GM18867 (cell line): ENCODE results near the gene LACRT.

Experiments used
- ATAC-seq: cut with Tn5 transposase; IDR thresholded peaks from one replicate; pipeline ENCODE4 v1.9.1; 2021; ENCODE audit warnings: mild to moderate bottlenecking, moderate library complexity; ENCODE audit not compliant: unreplicated experiment

Gene LACRT, protein sequence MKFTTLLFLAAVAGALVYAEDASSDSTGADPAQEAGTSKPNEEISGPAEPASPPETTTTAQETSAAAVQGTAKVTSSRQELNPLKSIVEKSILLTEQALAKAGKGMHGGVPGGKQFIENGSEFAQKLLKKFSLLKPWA

DNA sequence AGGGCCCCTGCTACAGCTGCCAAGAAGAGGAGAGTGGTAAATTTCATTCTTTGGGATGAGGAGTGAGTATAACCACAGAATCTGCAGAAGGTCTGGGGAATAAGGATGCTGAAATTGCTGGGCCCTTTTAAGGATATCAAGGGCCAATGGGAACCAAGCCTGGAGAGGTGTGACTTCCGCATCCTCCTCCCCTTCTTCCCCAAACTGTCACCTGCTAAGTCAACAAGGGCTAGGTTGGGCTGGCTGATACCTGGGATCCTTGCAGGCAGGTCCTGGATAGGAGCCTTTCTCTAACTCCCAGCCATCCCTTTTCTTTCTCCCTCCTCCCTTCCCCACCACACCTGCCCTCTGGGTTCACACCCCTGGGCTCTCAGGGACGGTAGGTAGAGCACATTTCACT is at the start of gene LACRT:
TSS of gene LACRT (minus strand) at position 101 of the 400 bp plus-strand sequence. CDS start at position 47, 54 bp downstream.
- ATAC-seq = no peak

GRCh38 chr12:54683398-54683797 is 48.7 kb upstream of the LACRT start:
- no peak for ATAC-seq

DNA sequence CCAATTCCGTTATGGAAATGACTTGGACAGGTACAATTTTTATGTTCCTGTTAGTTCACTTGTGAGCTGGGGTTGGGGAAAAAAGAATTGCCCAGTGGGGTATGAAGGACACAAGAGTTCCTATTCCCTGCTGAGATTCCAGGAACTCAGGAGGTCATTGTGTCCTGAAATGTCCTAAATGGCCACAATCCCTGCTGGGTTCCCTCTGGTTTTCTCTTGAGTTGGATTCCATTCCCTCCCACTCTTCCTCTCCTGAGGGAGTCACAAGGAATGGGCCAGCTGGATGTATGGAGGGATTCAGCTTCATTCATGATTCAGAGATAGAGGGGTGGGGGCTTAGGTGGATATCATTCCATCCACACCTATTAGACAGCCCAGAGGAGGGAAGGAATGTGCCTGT is 48.0 kb upstream of the LACRT start:
- no peak for ATAC-seq

GRCh38 chr12:54680374-54680773 is 45.7 kb upstream of the LACRT start:
- peak; percentile 81 for ATAC-seq

- ATAC-seq = no peak
Observed at GRCh38 chr12:54678131-54678530, 43.4 kb upstream of the LACRT start.

GRCh38 chr12:54667945-54668344 is 33.2 kb upstream of the LACRT start:
- ATAC-seq = no peak

GRCh38 chr12:54666008-54666407 is 31.3 kb upstream of the LACRT start:
- ATAC-seq = no peak

GRCh38 chr12:54665022-54665635 is 30.4 kb upstream of the LACRT start:
- ATAC-seq = peak; percentile 47

- ATAC-seq = no peak
Observed at GRCh38 chr12:54663603-54664002, 28.9 kb upstream of the LACRT start.

DNA sequence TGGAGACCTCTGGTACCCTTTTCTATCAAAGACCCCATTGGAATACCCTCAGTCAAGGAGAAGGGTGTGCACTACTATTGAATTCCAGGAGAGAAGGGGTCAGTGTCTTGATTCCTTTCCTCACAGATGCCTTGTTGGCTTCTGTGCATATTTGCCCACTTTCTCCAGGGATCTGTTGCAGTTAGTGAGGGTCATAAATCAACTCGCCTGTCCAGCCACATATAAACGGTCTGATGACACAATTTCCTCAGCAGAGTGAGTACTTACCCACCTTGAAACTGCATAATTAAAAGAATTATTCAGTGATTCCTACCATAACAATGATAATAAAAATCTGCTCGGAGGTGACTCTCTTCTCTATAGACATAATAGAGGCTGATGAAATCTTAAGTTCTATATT is 27.3 kb upstream of the LACRT start:
- ATAC-seq = no peak

- ATAC-seq = no peak
Observed at GRCh38 chr12:54661048-54661447, 26.4 kb upstream of the LACRT start.

GRCh38 chr12:54660320-54660962 is 25.7 kb upstream of the LACRT start:
- no peak for ATAC-seq

DNA sequence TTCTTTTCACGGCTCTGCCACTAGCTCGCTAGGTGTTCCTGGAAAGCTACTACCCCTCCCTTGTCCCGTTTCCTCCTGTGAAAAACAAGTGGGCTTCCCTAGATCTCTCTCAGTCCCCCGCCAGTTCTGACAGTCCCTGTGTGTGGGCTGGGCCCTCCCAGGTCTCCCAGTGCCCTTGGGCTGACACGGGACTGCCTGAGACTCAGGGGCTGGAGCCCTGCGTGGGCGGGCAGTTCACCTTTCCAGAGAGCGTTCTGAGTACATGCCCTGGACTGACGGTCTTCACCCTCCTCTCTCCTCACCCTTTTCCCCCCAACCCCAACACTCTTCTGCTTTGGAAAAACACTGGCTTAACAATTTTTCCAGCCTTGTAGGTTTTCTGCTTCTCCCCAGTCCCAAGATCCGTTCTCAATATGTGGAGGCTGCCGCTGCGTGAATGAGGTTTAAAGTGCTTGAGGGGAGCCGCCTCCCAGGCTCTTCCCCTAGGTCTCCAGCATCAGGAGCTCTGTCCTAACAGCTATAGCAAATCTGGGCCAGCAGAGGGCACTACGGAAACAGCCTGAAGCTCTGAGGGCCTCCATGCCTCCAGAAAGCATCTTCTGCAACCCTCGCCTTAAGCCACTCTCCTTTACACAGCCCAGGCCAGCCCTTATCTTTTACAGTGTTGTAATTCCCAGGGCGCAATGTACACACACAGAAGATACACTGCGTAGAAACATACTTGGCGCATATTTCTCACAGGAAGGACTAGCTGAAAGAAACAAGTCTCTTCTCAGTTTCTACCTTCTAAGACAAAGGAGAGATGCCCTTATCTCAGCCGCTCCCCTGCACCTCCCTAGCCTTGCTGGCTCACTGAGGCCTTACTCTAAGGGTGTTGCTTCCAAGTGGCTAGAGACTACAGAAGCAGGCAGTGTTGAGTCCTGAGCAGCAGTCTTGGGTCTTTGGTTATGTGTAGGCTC is 23.9 kb upstream of the LACRT start:
- peak; percentile 82 for ATAC-seq

- no peak for ATAC-seq
Observed at GRCh38 chr12:54657105-54657607, 22.5 kb upstream of the LACRT start.

GRCh38 chr12:54654926-54655325 is 20.2 kb upstream of the LACRT start:
- no peak for ATAC-seq

DNA sequence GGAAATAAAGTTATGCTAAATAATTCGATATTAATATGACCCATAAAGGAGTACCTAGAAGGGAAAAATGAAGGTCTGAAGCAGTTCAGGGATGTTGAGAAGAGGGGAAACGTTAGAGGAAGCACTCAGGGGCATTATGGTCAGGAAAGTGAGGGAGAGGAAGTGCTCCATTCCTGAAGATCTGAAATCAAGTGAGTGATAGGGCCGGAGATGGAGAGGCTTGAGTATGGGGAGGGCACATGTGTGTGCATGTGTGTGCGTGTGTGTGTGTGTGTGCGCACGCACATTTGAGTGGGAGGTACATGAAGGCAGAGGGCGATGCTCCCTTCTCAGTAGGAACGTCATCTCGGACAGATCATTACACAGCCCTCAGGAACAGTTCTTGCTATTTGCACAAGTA is 18.3 kb upstream of the LACRT start:
- no peak for ATAC-seq

- no peak for ATAC-seq
Observed at GRCh38 chr12:54650889-54651288, 16.2 kb upstream of the LACRT start.

- ATAC-seq = no peak
Observed at GRCh38 chr12:54650409-54650808, 15.7 kb upstream of the LACRT start.

GRCh38 chr12:54649825-54650224 is 15.1 kb upstream of the LACRT start:
- ATAC-seq = no peak

DNA sequence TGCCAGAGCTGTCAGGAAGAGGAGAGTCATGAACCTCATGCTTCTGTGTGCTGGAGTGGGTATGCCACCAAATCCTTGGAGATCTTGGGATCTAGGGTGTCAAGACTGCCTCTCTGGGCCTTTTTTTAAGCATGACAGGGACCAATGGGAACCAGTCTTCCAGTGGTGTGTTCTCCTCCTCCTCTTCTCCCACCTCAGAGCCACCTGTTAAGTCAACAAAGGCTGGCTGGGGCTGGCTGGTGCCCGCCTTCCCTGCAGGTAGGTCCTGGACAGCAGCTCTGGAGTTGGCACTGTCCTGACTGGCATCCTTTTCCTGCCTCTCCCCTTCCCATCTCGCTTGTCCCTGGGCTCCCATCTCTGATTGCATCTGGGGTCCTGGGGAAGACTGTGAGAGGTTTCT is 13.6 kb upstream of the LACRT start, which contains the start of gene DCD:
TSS of gene DCD (minus strand) at position 101 of the 400 bp plus-strand sequence. CDS start at position 39, 62 bp downstream.
- no peak for ATAC-seq

DNA sequence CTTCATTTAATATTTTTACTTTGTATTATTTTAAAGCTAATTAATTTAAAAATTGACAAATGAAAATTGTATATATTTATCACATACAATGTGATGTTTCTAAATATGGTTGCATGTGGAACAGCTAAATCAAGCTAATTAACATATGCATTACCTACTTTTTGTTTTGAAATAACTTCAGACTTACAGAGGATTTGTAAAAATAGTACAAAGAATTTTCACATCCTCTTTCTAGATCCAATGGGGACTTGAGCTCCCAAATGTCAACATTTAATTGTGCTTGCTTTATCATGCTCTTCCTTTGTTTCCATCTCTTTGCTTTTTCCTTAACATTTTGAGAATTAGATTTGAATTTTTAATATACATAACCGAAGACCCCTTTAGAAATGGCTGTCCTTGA is 6.9 kb upstream of the LACRT start:
- ATAC-seq = no peak
